WTC11 (cell line): ENCODE data around the gene DDOST. TPM values are rescaled to one million over a fixed set of nuclear protein-coding genes. Genes with fewer than 3 reads are reported as not detected.

Experiments used
- ATAC-seq: fragments of 200-7000 bp; cut with Tn5 transposase; 2 replicates; pipeline ENCODE4 v1.10.0; 2021; ENCODE audit warnings: mild to moderate bottlenecking, moderate library complexity
- CTCF ChIA-PET: fragments of 300-600 bp; sonication (Branson Sonifier 250); formaldehyde crosslinking; loops from one replicate; lab custom pipeline; 2021; ENCODE audit warnings: antibody characterized with exemption; lab: Charles Lee
- POLR2A ChIA-PET: fragments of 350-600 bp; sonication (Branson Sonifier 250); formaldehyde crosslinking; loops from one replicate; lab custom pipeline; 2021; ENCODE audit warnings: antibody characterized with exemption; lab: Charles Lee
- DNase-seq: peaks from one replicate; pipeline ENCODE4 v3.0.0; 2021; ENCODE audit warnings: low spot score
- H3K27ac Mint-ChIP-seq: 2 replicates; pipeline ENCODE4 v1.8.0; 2021; ENCODE audit warnings: mixed read lengths
- H3K27me3 Mint-ChIP-seq: 2 replicates; pipeline ENCODE4 v1.8.0; 2021; ENCODE audit warnings: low read depth, mild to moderate bottlenecking, moderate library complexity, mixed read lengths
- H3K36me3 Mint-ChIP-seq: 2 replicates; pipeline ENCODE4 v1.8.0; 2021; ENCODE audit warnings: mixed read lengths
- H3K4me1 Mint-ChIP-seq: 2 replicates; pipeline ENCODE4 v1.8.0; 2022; ENCODE audit warnings: mixed read lengths
- H3K4me3 Mint-ChIP-seq: 2 replicates; pipeline ENCODE4 v1.8.0; 2021; ENCODE audit warnings: mild to moderate bottlenecking, moderate library complexity, mixed read lengths
- H3K9me3 Mint-ChIP-seq: 2 replicates; pipeline ENCODE4 v1.8.0; 2021; ENCODE audit warnings: mixed read lengths
- E2F5 ChIP-seq: sonication (generic); formaldehyde crosslinking; IDR thresholded peaks from 2 replicates; pipeline ENCODE4 v1.8.1; 2022; ENCODE audit warnings: mild to moderate bottlenecking, moderate library complexity, missing genetic modification reagents
- ERG ChIP-seq: fragments of 250-450 bp; sonication (Bioruptor Pico); IDR thresholded peaks from 2 replicates; pipeline ENCODE4 v1.8.0; 2021; ENCODE audit warnings: mild to moderate bottlenecking
- GRHL2 ChIP-seq: fragments of 250-450 bp; sonication (Bioruptor Pico); IDR thresholded peaks from 2 replicates; pipeline ENCODE4 v1.8.0; 2022; ENCODE audit warnings: mild to moderate bottlenecking, moderate library complexity; ENCODE audit not compliant: insufficient replicate concordance, severe bottlenecking
- MLX ChIP-seq: sonication (generic); formaldehyde crosslinking; IDR thresholded peaks from 2 replicates; pipeline ENCODE4 v1.8.1; 2023; ENCODE audit warnings: mild to moderate bottlenecking, missing genetic modification reagents, moderate library complexity
- MYBL2 ChIP-seq: sonication (generic); formaldehyde crosslinking; IDR thresholded peaks from 2 replicates; pipeline ENCODE4 v1.8.1; 2023; ENCODE audit warnings: mild to moderate bottlenecking, moderate library complexity, missing genetic modification reagents
- PRDM15 ChIP-seq: sonication (generic); formaldehyde crosslinking; IDR thresholded peaks from 2 replicates; pipeline ENCODE4 v1.8.0; 2022; ENCODE audit warnings: missing genetic modification reagents
- PRRX2 ChIP-seq: fragments of 250-450 bp; sonication (Bioruptor Pico); IDR thresholded peaks from 2 replicates; pipeline ENCODE4 v1.8.0; 2021; ENCODE audit warnings: mild to moderate bottlenecking
- USF2 ChIP-seq: sonication (generic); formaldehyde crosslinking; IDR thresholded peaks from 2 replicates; pipeline ENCODE4 v1.8.1; 2023; ENCODE audit warnings: mild to moderate bottlenecking, missing genetic modification reagents, moderate library complexity
- ZMAT4 ChIP-seq: fragments of 250-450 bp; sonication (Bioruptor Pico); IDR thresholded peaks from 2 replicates; pipeline ENCODE4 v1.9.0; 2021; ENCODE audit warnings: mild to moderate bottlenecking
- ZNF121 ChIP-seq: sonication (generic); formaldehyde crosslinking; IDR thresholded peaks from 2 replicates; pipeline ENCODE4 v1.8.0; 2023; ENCODE audit warnings: missing genetic modification reagents
- ZNF138 ChIP-seq: sonication (generic); formaldehyde crosslinking; conservative IDR thresholded peaks from 2 replicates; pipeline ENCODE4 v1.8.1; 2022; ENCODE audit warnings: mild to moderate bottlenecking, moderate library complexity, missing genetic modification reagents
- ZNF232 ChIP-seq: sonication (generic); formaldehyde crosslinking; IDR thresholded peaks from 2 replicates; pipeline ENCODE4 v1.8.0; 2022; ENCODE audit warnings: mild to moderate bottlenecking, missing genetic modification reagents
- ZNF396 ChIP-seq: fragments of 250-450 bp; sonication (Bioruptor Pico); IDR thresholded peaks from 2 replicates; pipeline ENCODE4 v1.8.0; 2021; ENCODE audit warnings: mild to moderate bottlenecking, moderate library complexity, borderline replicate concordance
- ZNF423 ChIP-seq: fragments of 250-450 bp; sonication (Bioruptor Pico); IDR thresholded peaks from 2 replicates; pipeline ENCODE4 v2.1.2; 2022; ENCODE audit warnings: mild to moderate bottlenecking, moderate library complexity
- total RNA-seq: library from RNA; stranded (reverse); gene quantifications from 3 replicates; pipeline ENCODE4 v1.2.3, GENCODE V29; 2021
- TF ChIP-seq, protein P1 (sequence below): sonication (generic); formaldehyde crosslinking; conservative IDR thresholded peaks from 2 replicates; pipeline ENCODE4 v1.8.1; 2022; ENCODE audit warnings: mild to moderate bottlenecking, missing genetic modification reagents
- TF ChIP-seq, protein P2 (sequence below): sonication (generic); formaldehyde crosslinking; IDR thresholded peaks from 2 replicates; pipeline ENCODE4 v1.8.1; 2022; ENCODE audit warnings: missing genetic modification reagents, borderline replicate concordance

DDOST gene
- total RNA-seq, 1 experiment from 2014 or later, result 300 TPM

DNA sequence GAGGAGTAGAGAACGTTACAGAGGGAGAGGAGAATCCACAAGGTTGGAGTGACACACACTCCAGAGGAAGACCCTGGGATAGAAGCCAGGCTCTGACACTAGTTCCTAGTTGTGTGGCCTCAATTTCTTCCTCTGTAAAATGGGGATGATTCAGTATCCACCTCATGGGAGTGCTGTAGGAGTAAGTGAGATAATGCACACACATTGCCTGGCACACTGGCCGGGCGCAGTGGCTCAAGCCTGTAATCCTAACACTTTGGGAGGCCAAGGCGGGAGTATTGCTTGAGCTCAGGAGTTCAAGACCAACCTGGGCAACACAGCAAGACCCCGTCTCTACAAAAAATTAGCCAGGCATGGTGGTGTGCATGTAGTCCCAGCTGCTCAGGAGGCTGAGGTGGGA is 47.7 kb upstream of the DDOST start:
- DNase-seq (no peak), ATAC-seq (no peak)
- no peaks in the 10 kb centered on the region for H3K27me3 Mint-ChIP-seq
- TF ChIP-seq USF2 (CRISPR knock-in tag), result no peak
- TF ChIP-seq ZNF121 (CRISPR knock-in tag), result 0 out of 2 replicates have a peak, but pooled peaks have one; percentile 47
- H3K36me3 Mint-ChIP-seq, result peaks cover 6% of the 10 kb centered on the region
- no peak overlapping the region for H3K27ac Mint-ChIP-seq
- ChIA-PET CTCF (no interaction called here), POLR2A (no interaction called here)
- H3K9me3 Mint-ChIP-seq, result no peaks in the 10 kb centered on the region
- no peaks in the 10 kb centered on the region for H3K4me1 Mint-ChIP-seq
- no peak overlapping the region for H3K4me3 Mint-ChIP-seq

- ATAC-seq (no peak), DNase-seq (no peak)
- CTCF ChIA-PET, result interaction anchor here (4.1 kb wide), 1 partner anchor 11 kb away, joined by 27 read pairs; no protein-coding TSS in a partner anchor
- no peak for TF ChIP-seq MLX (CRISPR knock-in tag)
- no peak for TF ChIP-seq MYBL2 (CRISPR knock-in tag)
- TF ChIP-seq, protein P1, sequence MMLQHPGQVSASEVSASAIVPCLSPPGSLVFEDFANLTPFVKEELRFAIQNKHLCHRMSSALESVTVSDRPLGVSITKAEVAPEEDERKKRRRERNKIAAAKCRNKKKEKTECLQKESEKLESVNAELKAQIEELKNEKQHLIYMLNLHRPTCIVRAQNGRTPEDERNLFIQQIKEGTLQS (CRISPR knock-in tag), result no peak
- no peak for TF ChIP-seq PRRX2
- no peak for TF ChIP-seq ZMAT4 (CRISPR knock-in tag)
- no peak for TF ChIP-seq ZNF396 (CRISPR knock-in tag)
- no peak for TF ChIP-seq ZNF423
- no peak for TF ChIP-seq E2F5
- TF ChIP-seq PRDM15, result no peak
- TF ChIP-seq ZNF138, result no peak
- TF ChIP-seq GRHL2 (CRISPR knock-in tag), result no peak
- TF ChIP-seq, protein P2, sequence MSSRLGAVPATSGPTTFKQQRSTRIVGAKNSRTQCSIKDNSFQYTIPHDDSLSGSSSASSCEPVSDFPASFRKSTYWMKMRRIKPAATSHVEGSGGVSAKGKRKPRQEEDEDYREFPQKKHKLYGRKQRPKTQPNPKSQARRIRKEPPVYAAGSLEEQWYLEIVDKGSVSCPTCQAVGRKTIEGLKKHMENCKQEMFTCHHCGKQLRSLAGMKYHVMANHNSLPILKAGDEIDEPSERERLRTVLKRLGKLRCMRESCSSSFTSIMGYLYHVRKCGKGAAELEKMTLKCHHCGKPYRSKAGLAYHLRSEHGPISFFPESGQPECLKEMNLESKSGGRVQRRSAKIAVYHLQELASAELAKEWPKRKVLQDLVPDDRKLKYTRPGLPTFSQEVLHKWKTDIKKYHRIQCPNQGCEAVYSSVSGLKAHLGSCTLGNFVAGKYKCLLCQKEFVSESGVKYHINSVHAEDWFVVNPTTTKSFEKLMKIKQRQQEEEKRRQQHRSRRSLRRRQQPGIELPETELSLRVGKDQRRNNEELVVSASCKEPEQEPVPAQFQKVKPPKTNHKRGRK (CRISPR knock-in tag), result no peak
- no peak for TF ChIP-seq ZNF232
- no peak for TF ChIP-seq ERG
- POLR2A ChIA-PET, result interaction anchor here (0.6 kb wide), 1 partner anchor 81 kb away, joined by 4 read pairs; no protein-coding TSS in a partner anchor
- Mint-ChIP-seq H3K4me3 (no peak overlapping the region), H3K27me3 (no peaks in the 10 kb centered on the region), H3K36me3 (peaks cover 6% of the 10 kb centered on the region), H3K27ac (no peak overlapping the region; the same call in 1 of the 2 replicates), H3K9me3 (no peaks in the 10 kb centered on the region), H3K4me1 (no peaks in the 10 kb centered on the region)
These were observed 46.9 kb upstream of the DDOST start for GRCh38 chr1:20708057-20708456.
